ENCODE results near the gene KIF25.

KIF25 gene

GRCh38 chr6:168053086-168053956 lies 55.9 kb downstream of the KIF25 start:
- ChIA-PET CTCF (interaction anchor here (0.7 kb wide), 1 partner anchor 239 kb away, joined by 3 read pairs; no protein-coding TSS in a partner anchor), POLR2A (ENCODE audit: low non-redundant PET) (no interaction called here)
- DNase-seq (ENCODE audit: low spot score), result no peak
- TF ChIP-seq, protein P1, sequence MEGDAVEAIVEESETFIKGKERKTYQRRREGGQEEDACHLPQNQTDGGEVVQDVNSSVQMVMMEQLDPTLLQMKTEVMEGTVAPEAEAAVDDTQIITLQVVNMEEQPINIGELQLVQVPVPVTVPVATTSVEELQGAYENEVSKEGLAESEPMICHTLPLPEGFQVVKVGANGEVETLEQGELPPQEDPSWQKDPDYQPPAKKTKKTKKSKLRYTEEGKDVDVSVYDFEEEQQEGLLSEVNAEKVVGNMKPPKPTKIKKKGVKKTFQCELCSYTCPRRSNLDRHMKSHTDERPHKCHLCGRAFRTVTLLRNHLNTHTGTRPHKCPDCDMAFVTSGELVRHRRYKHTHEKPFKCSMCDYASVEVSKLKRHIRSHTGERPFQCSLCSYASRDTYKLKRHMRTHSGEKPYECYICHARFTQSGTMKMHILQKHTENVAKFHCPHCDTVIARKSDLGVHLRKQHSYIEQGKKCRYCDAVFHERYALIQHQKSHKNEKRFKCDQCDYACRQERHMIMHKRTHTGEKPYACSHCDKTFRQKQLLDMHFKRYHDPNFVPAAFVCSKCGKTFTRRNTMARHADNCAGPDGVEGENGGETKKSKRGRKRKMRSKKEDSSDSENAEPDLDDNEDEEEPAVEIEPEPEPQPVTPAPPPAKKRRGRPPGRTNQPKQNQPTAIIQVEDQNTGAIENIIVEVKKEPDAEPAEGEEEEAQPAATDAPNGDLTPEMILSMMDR (conservative IDR thresholded peaks at IDR 0.05; ENCODE audit: low read depth), result no peak
- H3K27ac ChIP-seq, result no peak overlapping the region

GRCh38 chr6:168053957-168054471 lies 56.5 kb downstream of the KIF25 start:
- POLR2A ChIA-PET (ENCODE audit: low non-redundant PET), result no interaction called here
- TF ChIP-seq, protein P1 (conservative IDR thresholded peaks at IDR 0.05; ENCODE audit: low read depth), result no peak
- CTCF ChIA-PET, result no interaction called here
- H3K27ac ChIP-seq, result no peak overlapping the region
- DNase-seq (ENCODE audit: low spot score), result no peak

GRCh38 chr6:168054765-168055560 lies 57.5 kb downstream of the KIF25 start:
- TF ChIP-seq, protein P1 (conservative IDR thresholded peaks at IDR 0.05; ENCODE audit: low read depth), result no peak
- no peak for DNase-seq (ENCODE audit: low spot score)
- CTCF ChIA-PET, result no interaction called here
- H3K27ac ChIP-seq, result no peak overlapping the region
- POLR2A ChIA-PET (ENCODE audit: low non-redundant PET), result no interaction called here

GRCh38 chr6:168055696-168056489 lies 58.4 kb downstream of the KIF25 start:
- H3K27ac ChIP-seq, result peak overlapping the region; percentile 79
- CTCF ChIA-PET, result interaction anchor here (0.6 to 0.7 kb wide), 3 partner anchors 320 to 1189 kb away, joined by 3 to 6 read pairs (median 3); no protein-coding TSS in a partner anchor
- POLR2A ChIA-PET (ENCODE audit: low non-redundant PET), result no interaction called here
- TF ChIP-seq, protein P1 (conservative IDR thresholded peaks at IDR 0.05; ENCODE audit: low read depth), result no peak
- no peak for DNase-seq (ENCODE audit: low spot score)

DNA sequence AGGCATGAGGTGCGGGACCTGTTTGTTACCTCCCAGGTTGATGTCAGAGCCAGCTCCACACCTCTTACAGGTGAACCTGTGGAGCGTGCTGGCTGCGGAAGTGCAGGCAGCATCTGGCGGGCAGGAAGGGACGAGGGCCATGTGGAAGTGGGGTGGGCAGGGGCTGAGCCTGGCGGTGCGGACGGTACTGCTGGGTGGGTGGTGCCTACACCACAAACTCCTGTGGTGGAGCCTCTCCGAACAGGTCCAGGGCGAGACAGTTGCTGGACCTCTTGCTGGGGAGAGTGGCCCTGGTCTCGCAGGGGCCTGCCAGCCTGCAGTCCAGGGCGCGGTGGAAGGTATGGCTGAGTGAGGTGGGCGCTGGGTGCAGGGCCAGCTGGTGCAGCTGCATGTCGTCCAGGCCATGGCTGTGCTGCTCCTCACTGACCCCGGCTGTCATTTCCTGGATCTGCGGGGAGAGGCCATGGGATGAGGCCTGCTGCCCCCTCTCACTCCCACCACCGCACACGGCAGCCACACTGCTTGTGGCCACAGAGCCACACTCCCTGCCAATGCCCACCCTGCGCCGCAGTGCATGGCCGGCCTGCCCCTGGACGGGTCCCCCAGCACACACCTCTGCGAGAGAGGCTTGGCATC lies 59.5 kb downstream of the KIF25 start:
- peak overlapping the region; percentile 79 for H3K27ac ChIP-seq
- TF ChIP-seq, protein P1 (conservative IDR thresholded peaks at IDR 0.05; ENCODE audit: low read depth), result no peak
- ChIA-PET POLR2A (ENCODE audit: low non-redundant PET) (no interaction called here), CTCF (interaction anchor here (0.6 to 0.7 kb wide), 4 partner anchors 34 to 1188 kb away, joined by 3 read pairs; no protein-coding TSS in a partner anchor)
- no peak for DNase-seq (ENCODE audit: low spot score)

Measured in RWPE1 (cell line).